SK-N-SH (cell line): ENCODE results near the gene ABCC10. TPM values are rescaled to one million over a fixed set of nuclear protein-coding genes. Genes with fewer than 3 reads are reported as not detected.
"Not testable (repeated sequence)": the region's sequence is repeated elsewhere in the genome, so short reads cannot be mapped to it uniquely, and the experiment has no call there.

Source experiments
- CTCF ChIA-PET: fragments of 300-600, 350-600 bp; formaldehyde crosslinking; extraction: SDS; loops from one replicate; lab custom pipeline; 2021; lab: Yijun Ruan, JAX
- POLR2A ChIA-PET: fragments of 350-600 bp; sonication (Branson Sonifier 250); formaldehyde crosslinking; extraction: SDS; loops from one replicate; lab custom pipeline; 2020; ENCODE audit warnings: antibody characterized with exemption, inconsistent platforms; lab: Yijun Ruan, JAX
- DNase-seq: peaks from one replicate; pipeline ENCODE4 v3.0.0; 2012
- H2AFZ ChIP-seq: fragments of 200-600 bp; sonication (generic); 2 replicates; pipeline ENCODE4 v1.8.1; 2016; ENCODE audit warnings: antibody characterized with exemption, mild to moderate bottlenecking, low read depth
- H3F3A ChIP-seq: fragments of 200-600 bp; sonication (generic); replicated peaks from 2 replicates; pipeline ENCODE3; 2016; ENCODE audit warnings: antibody characterized with exemption, mild to moderate bottlenecking; ENCODE audit not compliant: insufficient read depth
- H3K27ac ChIP-seq, 2 experiments: fragments of 200-500 bp in 1 of 2; fragments of 200-600 bp in 1 of 2; sonication (Bioruptor generic) in 1 of 2; sonication (generic), shearing (Covaris generic) in 1 of 2; 2 replicates each; pipeline versions ENCODE4 v1.5.1 to v1.6.1; 2014 to 2016; ENCODE audit warnings: low read depth in 2 of 2, inconsistent platforms in 1 of 2, low read length in 1 of 2, mild to moderate bottlenecking in 1 of 2, mixed read lengths in 1 of 2
- H3K27me3 ChIP-seq: fragments of 200-600 bp; sonication (generic), shearing (Covaris generic); 2 replicates; pipeline ENCODE4 v1.6.1; 2016; ENCODE audit warnings: mixed run types; ENCODE audit not compliant: insufficient read depth
- H3K36me3 ChIP-seq, 2 experiments: fragments of 200-500 bp in 1 of 2; fragments of 200-600 bp in 1 of 2; sonication (Bioruptor generic) in 1 of 2; sonication (generic) in 1 of 2; replicated peaks in 1 of 2; 2 replicates each; pipeline versions ENCODE3 to v1.5.1; 2014 to 2016; ENCODE audit warnings: low read length in 1 of 2, mild to moderate bottlenecking in 1 of 2; ENCODE audit not compliant: insufficient read depth in 2 of 2, control insufficient read depth in 1 of 2
- H3K4me1 ChIP-seq, 2 experiments: fragments of 200-500 bp in 1 of 2; fragments of 200-600 bp in 1 of 2; sonication (Bioruptor generic) in 1 of 2; sonication (generic), shearing (Covaris generic) in 1 of 2; 2 replicates each; pipeline versions ENCODE4 v1.5.1 to v1.6.1; 2014 to 2016; ENCODE audit warnings: low read depth in 1 of 2, low read length in 1 of 2, mixed run types in 1 of 2; ENCODE audit not compliant: insufficient read depth in 2 of 2, control insufficient read depth in 1 of 2
- H3K4me2 ChIP-seq: fragments of 200-600 bp; sonication (generic), shearing (Covaris generic); 2 replicates; pipeline ENCODE4 v1.6.1; 2017; ENCODE audit warnings: mixed run types
- H3K4me3 ChIP-seq, 2 experiments: fragments of 200-500 bp in 1 of 2; fragments of 200-600 bp in 1 of 2; sonication (Bioruptor generic) in 1 of 2; sonication (generic), shearing (Covaris generic) in 1 of 2; 2 replicates each; pipeline versions ENCODE4 v1.5.1 to v1.8.1; 2014 to 2016; ENCODE audit warnings: low read depth in 2 of 2, inconsistent platforms in 1 of 2, low read length in 1 of 2, mild to moderate bottlenecking in 1 of 2, mixed read lengths in 1 of 2, moderate library complexity in 1 of 2
- H3K79me2 ChIP-seq: fragments of 200-600 bp; sonication (generic); 2 replicates; pipeline ENCODE4 v1.8.1; 2017; ENCODE audit warnings: mild to moderate bottlenecking; ENCODE audit not compliant: insufficient read depth
- H3K9ac ChIP-seq: fragments of 200-600 bp; sonication (generic); 2 replicates; pipeline ENCODE4 v1.6.1; 2017; ENCODE audit warnings: mixed run types
- H3K9me2 ChIP-seq: fragments of 200-600 bp; sonication (generic); 2 replicates; pipeline ENCODE4 v1.6.1; 2017; ENCODE audit warnings: mixed run types
- H3K9me3 ChIP-seq: fragments of 200-600 bp; sonication (generic); 2 replicates; pipeline ENCODE4 v1.6.1; 2017; ENCODE audit warnings: mixed run types, mild to moderate bottlenecking, moderate library complexity
- H4K20me1 ChIP-seq: fragments of 200-600 bp; sonication (generic); 2 replicates; pipeline ENCODE4 v1.6.1; 2017; ENCODE audit warnings: mild to moderate bottlenecking, mixed run types; ENCODE audit not compliant: insufficient read depth
- FOXJ3 ChIP-seq: sonication (generic); formaldehyde crosslinking; IDR thresholded peaks from 2 replicates; pipeline ENCODE4 v1.5.1; 2020; ENCODE audit warnings: mild to moderate bottlenecking, missing genetic modification reagents
- NFIC ChIP-seq: IDR thresholded peaks from 2 replicates; pipeline ENCODE4 v1.4.0; 2012; ENCODE audit warnings: borderline replicate concordance
- NRF1 ChIP-seq: IDR thresholded peaks from 2 replicates; pipeline ENCODE4 v1.6.1; 2012; ENCODE audit warnings: low read depth, mild to moderate bottlenecking, low read length
- RCOR1 ChIP-seq: fragments of 150-350 bp; IDR thresholded peaks from 2 replicates; pipeline ENCODE4 v1.6.1; 2017; ENCODE audit warnings: antibody characterized with exemption, low read length
- RXRA ChIP-seq: IDR thresholded peaks from 2 replicates; pipeline ENCODE4 v1.4.0; 2012; ENCODE audit warnings: low read depth, mild to moderate bottlenecking, borderline replicate concordance
- USF2 ChIP-seq: fragments of 150-350 bp; IDR thresholded peaks from 2 replicates; pipeline ENCODE4 v1.6.1; 2017; ENCODE audit warnings: antibody characterized with exemption, low read length, low read depth, borderline replicate concordance
- WGBS: methylation state at CpG from one replicate; pipeline ENCODE4 v1.1.6; 2017; ENCODE audit warnings: low lambda C conversion rate; 5-methylcytosine and 5-hydroxymethylcytosine counted together
- polyA plus RNA-seq, 3 experiments: library from polyadenylated mRNA; depleted of rRNA; stranded (reverse); fragments of >200 nt; gene quantifications; 2 replicates each; pipeline ENCODE4 v1.2.3, GENCODE V29; 2012
- TF ChIP-seq, protein P1 (sequence below): IDR thresholded peaks from 2 replicates; pipeline ENCODE4 v1.6.1; 2012; ENCODE audit warnings: mild to moderate bottlenecking, low read depth, low read length, moderate library complexity
- TF ChIP-seq, protein P2 (sequence below): IDR thresholded peaks from 2 replicates; pipeline ENCODE4 v1.4.0; 2012; ENCODE audit warnings: low read depth, borderline replicate concordance

Gene ABCC10
- polyA plus RNA-seq, 1 of the 3 experiments (the other 2 are of a cell fraction) = 28.3 TPM

- TF ChIP-seq, protein P1, sequence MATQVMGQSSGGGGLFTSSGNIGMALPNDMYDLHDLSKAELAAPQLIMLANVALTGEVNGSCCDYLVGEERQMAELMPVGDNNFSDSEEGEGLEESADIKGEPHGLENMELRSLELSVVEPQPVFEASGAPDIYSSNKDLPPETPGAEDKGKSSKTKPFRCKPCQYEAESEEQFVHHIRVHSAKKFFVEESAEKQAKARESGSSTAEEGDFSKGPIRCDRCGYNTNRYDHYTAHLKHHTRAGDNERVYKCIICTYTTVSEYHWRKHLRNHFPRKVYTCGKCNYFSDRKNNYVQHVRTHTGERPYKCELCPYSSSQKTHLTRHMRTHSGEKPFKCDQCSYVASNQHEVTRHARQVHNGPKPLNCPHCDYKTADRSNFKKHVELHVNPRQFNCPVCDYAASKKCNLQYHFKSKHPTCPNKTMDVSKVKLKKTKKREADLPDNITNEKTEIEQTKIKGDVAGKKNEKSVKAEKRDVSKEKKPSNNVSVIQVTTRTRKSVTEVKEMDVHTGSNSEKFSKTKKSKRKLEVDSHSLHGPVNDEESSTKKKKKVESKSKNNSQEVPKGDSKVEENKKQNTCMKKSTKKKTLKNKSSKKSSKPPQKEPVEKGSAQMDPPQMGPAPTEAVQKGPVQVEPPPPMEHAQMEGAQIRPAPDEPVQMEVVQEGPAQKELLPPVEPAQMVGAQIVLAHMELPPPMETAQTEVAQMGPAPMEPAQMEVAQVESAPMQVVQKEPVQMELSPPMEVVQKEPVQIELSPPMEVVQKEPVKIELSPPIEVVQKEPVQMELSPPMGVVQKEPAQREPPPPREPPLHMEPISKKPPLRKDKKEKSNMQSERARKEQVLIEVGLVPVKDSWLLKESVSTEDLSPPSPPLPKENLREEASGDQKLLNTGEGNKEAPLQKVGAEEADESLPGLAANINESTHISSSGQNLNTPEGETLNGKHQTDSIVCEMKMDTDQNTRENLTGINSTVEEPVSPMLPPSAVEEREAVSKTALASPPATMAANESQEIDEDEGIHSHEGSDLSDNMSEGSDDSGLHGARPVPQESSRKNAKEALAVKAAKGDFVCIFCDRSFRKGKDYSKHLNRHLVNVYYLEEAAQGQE = no peak
- no peak for TF ChIP-seq FOXJ3 (CRISPR knock-in tag)
- no peak for TF ChIP-seq RCOR1
- TF ChIP-seq RXRA = no peak
- TF ChIP-seq NFIC = no peak
- TF ChIP-seq, protein P2, sequence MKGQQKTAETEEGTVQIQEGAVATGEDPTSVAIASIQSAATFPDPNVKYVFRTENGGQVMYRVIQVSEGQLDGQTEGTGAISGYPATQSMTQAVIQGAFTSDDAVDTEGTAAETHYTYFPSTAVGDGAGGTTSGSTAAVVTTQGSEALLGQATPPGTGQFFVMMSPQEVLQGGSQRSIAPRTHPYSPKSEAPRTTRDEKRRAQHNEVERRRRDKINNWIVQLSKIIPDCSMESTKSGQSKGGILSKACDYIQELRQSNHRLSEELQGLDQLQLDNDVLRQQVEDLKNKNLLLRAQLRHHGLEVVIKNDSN = no peak
- no peak for TF ChIP-seq USF2
- no peak for TF ChIP-seq NRF1
Observed at GRCh38 chr6:43389730-43390295, 37.5 kb upstream of the ABCC10 start (continued).

DNA sequence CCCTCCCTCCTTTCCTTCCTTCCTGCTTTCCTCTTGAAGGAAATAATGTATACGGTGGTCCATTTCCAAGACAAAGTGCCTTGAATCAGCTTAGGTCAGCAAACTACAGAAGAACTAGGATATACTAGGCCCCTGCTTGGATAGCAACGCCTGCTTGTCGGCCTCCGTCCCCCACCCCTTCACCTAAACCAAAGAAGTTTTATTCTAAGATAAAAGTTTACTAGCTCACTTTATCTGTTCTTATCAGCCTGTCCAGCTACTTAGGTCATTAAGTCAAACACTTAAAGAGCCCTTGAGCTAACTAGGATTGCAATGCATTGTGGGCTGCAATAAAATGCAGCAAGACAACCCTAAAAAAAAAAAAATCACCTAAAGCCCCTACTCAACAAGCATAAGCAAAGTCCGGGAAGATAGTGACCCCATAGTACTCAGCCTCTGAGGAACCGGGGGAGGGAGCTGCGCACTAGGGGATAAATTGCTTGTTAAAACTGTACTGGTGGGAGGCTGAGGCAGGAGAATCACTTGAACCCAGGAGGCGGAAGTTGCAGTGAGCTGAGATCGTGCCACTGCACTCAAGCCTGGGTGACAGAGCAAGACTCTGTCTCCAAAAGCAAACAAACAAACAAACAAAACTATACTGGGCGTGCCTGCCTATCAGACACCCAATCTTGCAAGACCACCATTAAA is 36.4 kb upstream of the ABCC10 start:
- H2AFZ ChIP-seq, H3K4me1 ChIP-seq, H3K27ac ChIP-seq, H3K9me2 ChIP-seq, H3K4me2 ChIP-seq, H3K9me3 ChIP-seq, H4K20me1 ChIP-seq, H3K79me2 ChIP-seq, POLR2A ChIA-PET, H3K9ac ChIP-seq, H3F3A ChIP-seq, H3K27me3 ChIP-seq, DNase-seq, H3K36me3 ChIP-seq, H3K4me3 ChIP-seq: not testable (repeated sequence)
- CTCF ChIA-PET = interaction anchor here (0.7 to 2.6 kb wide), 6 partner anchors 22 to 490 kb away, joined by 3 to 7 read pairs (median 3); partner anchors contain the start of gene ABCC10
- WGBS = 91% methylated on average over 10 of the region's 10 CpGs
